ENCODE results near the gene GCAT.

Gene GCAT

DNA sequence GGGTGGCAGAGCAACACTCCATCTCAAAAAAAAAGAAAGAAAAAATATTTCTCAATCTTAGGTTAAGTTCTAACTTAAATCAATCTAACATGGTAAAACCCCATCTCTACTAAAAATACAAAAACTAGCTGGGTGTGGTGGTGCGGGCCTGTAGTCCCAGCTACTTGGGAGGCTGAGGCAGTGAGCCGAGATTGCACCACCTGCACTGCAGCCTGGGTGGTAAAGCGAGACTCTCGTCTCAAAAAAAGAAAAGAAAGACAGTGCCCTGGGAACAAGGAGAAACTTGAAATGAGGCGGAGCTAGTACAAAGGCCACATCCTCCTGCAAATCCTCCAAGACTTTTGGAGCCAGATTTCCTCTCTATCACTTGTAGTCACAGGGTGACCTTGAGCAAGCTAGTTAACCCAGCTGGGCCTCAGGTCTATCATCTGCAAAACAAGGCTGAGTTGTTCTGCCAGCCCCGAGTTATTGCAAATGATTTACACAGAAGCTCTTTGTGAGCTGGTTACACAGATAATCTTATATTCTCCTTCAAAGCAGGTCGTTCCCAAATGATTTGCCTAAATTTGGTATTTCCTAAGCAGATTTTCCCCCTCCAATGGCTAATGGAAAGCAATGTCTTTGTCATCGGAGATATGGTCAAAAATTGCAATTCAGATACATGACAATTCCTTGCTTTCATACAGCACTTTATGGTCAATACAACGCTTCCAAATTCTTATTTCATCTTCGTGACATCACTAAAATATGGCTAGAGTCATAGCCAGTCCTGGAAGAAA is 34.5 kb downstream of the GCAT start:
- DNase-seq (ENCODE audit: low read depth, low spot score), result no peak
- POLR2A ChIA-PET, result interaction anchor here (0.6 kb wide), 1 partner anchor 18 kb away, joined by 3 read pairs; no protein-coding TSS in a partner anchor
- no peak overlapping the region for H3K4me3 ChIP-seq (ENCODE audit: low read depth, low read length)
- CTCF ChIA-PET, result interaction anchor here (0.7 to 8.3 kb wide), 4 partner anchors 15 to 92 kb away, joined by 3 to 65 read pairs (median 6); no protein-coding TSS in a partner anchor
- TF ChIP-seq, protein P1, sequence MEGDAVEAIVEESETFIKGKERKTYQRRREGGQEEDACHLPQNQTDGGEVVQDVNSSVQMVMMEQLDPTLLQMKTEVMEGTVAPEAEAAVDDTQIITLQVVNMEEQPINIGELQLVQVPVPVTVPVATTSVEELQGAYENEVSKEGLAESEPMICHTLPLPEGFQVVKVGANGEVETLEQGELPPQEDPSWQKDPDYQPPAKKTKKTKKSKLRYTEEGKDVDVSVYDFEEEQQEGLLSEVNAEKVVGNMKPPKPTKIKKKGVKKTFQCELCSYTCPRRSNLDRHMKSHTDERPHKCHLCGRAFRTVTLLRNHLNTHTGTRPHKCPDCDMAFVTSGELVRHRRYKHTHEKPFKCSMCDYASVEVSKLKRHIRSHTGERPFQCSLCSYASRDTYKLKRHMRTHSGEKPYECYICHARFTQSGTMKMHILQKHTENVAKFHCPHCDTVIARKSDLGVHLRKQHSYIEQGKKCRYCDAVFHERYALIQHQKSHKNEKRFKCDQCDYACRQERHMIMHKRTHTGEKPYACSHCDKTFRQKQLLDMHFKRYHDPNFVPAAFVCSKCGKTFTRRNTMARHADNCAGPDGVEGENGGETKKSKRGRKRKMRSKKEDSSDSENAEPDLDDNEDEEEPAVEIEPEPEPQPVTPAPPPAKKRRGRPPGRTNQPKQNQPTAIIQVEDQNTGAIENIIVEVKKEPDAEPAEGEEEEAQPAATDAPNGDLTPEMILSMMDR (IDR thresholded peaks at IDR 0.05; ENCODE audit: insufficient read depth, low read length, missing control alignments), result no peak

DNA sequence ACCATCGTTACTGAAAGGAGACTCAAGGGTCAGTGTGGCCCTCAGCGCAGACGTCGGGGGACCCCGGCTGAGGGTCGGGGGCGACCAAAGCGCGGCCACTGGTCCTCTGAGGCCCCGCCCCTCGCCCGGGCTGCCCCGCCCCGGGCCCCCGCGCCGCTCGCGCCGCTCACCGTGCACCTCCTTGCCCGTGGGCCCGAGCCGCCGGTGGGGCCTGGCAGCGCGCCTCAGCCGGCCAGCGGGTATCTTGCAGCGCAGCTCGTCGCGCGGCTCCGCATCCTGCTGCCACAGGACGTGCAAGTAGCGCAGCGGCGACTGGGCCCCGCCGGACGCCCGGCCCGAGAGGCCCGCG is 36.0 kb downstream of the GCAT start:
- CTCF ChIA-PET, result interaction anchor here (0.9 to 8.3 kb wide), 6 partner anchors 9 to 122 kb away, joined by 3 to 65 read pairs (median 5); no protein-coding TSS in a partner anchor
- TF ChIP-seq, protein P1 (IDR thresholded peaks at IDR 0.05; ENCODE audit: insufficient read depth, low read length, missing control alignments), result no peak
- POLR2A ChIA-PET, result interaction anchor here (0.9 to 1.6 kb wide), 8 partner anchors 9 to 39 kb away, joined by 3 to 8 read pairs (median 4); partner anchors contain the start of gene GCAT
- DNase-seq (ENCODE audit: low read depth, low spot score), result no peak
- H3K4me3 ChIP-seq (ENCODE audit: low read depth, low read length), result peak overlapping the region; percentile 70

DNA sequence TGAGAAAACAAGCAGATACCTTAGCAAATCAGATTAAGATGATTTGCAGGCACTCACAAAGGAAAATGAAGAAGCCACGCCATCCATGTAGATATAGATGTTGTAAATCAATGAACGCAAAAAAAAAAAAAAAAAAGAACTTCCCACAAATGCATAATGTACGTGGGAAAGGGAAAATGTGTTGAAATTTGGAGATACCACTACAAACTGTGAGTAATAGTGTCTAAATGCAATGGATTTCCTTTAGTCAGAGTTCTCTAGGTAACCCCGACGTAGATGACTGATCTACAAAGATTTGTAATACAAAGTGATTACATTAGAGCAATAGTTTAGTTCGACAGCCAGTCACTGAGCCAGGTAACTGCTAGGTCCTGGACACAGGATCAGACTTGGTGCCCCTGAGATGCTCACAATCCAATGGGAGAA is 37.2 kb downstream of the GCAT start:
- ChIA-PET POLR2A (interaction anchor here (0.9 to 1.6 kb wide), 6 partner anchors 10 to 40 kb away, joined by 4 to 8 read pairs (median 5); partner anchors contain the start of gene GCAT), CTCF (interaction anchor here (1.4 to 12.0 kb wide), 4 partner anchors 18 to 40 kb away, joined by 3 to 151 read pairs (median 40); no protein-coding TSS in a partner anchor)
- TF ChIP-seq, protein P1 (IDR thresholded peaks at IDR 0.05; ENCODE audit: insufficient read depth, low read length, missing control alignments), result no peak
- DNase-seq (ENCODE audit: low read depth, low spot score), result no peak
- peak overlapping the region; percentile 47 for H3K4me3 ChIP-seq (ENCODE audit: low read depth, low read length)

DNA sequence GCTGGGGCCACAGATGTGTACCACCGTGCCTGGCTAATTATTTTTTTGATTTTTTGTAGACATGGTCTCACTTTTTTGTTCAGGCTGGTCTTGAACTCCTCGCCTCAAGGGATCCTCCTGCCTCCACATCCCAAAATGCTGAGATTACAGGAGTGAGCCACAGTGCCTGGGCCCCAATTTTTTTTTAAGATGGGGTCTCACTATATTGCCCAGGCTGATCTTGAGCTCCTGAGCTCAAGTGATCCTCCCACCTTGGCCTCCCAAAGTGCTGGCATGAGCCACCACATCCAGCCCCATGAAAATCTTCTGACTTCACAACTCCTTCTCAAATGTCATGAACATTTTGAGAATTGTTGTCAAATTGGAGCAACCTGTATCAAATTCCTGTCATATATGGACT is 38.7 kb downstream of the GCAT start:
- DNase-seq (ENCODE audit: low read depth, low spot score), result no peak
- CTCF ChIA-PET, result interaction anchor here (12.0 kb wide), 1 partner anchor 18 kb away, joined by 151 read pairs; no protein-coding TSS in a partner anchor
- POLR2A ChIA-PET, result no interaction called here
- TF ChIP-seq, protein P1 (IDR thresholded peaks at IDR 0.05; ENCODE audit: insufficient read depth, low read length, missing control alignments), result no peak
- no peak overlapping the region for H3K4me3 ChIP-seq (ENCODE audit: low read depth, low read length)

DNA sequence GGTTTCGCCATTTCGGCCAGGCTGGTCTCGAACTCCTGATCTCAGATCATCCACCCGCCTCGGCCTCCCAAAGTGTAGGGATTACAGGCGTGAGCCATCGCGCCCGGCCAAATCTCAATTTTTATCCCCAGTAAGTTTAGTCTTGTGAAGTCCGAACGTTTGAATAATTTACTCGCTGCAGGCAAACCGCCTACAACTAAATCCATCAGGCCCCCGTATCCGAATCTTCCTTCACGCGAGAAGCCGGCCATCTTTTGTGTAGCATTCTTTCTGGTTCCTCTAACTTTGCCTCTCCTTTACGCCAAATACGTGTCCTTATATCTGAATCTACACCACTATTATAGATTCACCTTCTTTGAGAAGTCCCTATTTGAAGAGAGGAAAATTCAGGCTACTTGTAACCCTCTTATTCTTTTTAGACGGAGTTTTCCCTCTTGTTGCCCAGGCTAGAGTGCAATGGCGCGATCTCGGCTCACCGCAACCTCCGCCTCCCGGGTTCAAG is 40.9 kb downstream of the GCAT start:
- TF ChIP-seq, protein P1 (IDR thresholded peaks at IDR 0.05; ENCODE audit: insufficient read depth, low read length, missing control alignments), result no peak
- ChIA-PET POLR2A (no interaction called here), CTCF (interaction anchor here (1.5 to 12.0 kb wide), 3 partner anchors 12 to 39 kb away, joined by 3 to 151 read pairs (median 6); no protein-coding TSS in a partner anchor)
- no peak for DNase-seq (ENCODE audit: low read depth, low spot score)
- H3K4me3 ChIP-seq (ENCODE audit: low read depth, low read length), result peak overlapping the region; percentile 82
